LNCAP (cell line): ENCODE measurements around the gene SLC15A1.

Experiments
- CTCF ChIP-seq: fragments of 450-650 bp; IDR thresholded peaks from 2 replicates; pipeline ENCODE4 v1.5.1; 2017; ENCODE audit warnings: mild to moderate bottlenecking

SLC15A1 gene

DNA sequence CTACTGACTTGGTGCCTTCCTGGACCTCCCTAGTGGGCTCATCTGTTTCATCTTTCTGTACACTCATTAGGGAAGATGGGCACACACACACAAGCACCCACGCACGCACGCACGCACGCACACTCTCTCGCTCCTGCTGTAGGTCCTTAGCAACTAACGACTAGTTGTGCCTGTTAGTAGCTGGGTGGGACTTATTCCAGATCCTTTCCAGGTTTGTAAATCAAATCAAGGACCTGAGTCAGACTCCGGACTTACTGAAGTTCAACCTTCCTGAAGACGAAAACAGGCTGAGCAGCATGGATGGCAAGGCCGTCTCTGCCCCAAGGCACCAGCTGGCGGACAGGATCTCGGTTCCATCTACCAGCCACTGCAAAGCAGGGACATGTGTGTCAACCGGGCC, 76.2 kb downstream of the SLC15A1 start:
- TF ChIP-seq CTCF = no peak

DNA sequence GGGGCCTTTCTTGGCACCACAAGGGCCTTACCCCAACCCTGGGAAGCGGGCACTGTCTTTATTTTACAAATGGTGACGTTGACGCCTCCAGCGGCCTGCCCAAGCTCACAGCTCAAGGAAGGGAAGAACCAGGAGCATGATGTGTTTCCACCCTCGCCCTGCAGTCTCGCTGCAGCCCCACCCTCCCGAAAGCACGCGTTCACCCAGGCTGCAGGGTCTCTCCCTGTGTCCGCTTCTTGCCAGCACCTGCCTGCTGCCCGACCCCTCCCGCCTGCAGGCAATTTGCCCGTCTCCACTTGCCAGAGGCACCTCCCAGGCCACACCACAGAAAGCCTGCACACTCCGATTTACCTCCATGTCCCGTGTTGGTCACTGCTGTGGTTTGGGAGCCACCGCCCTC, 76.6 kb downstream of the SLC15A1 start:
- no peak for TF ChIP-seq CTCF

GRCh38 chr13:98675066-98675465, 77.4 kb downstream of the SLC15A1 start:
- no peak for TF ChIP-seq CTCF

GRCh38 chr13:98672947-98673613, 79.4 kb downstream of the SLC15A1 start:
- TF ChIP-seq CTCF = peak; percentile 77

- TF ChIP-seq CTCF = no peak
Observed at GRCh38 chr13:98668155-98668554, 84.3 kb downstream of the SLC15A1 start.

GRCh38 chr13:98665638-98665995, 86.9 kb downstream of the SLC15A1 start:
- no peak for TF ChIP-seq CTCF

DNA sequence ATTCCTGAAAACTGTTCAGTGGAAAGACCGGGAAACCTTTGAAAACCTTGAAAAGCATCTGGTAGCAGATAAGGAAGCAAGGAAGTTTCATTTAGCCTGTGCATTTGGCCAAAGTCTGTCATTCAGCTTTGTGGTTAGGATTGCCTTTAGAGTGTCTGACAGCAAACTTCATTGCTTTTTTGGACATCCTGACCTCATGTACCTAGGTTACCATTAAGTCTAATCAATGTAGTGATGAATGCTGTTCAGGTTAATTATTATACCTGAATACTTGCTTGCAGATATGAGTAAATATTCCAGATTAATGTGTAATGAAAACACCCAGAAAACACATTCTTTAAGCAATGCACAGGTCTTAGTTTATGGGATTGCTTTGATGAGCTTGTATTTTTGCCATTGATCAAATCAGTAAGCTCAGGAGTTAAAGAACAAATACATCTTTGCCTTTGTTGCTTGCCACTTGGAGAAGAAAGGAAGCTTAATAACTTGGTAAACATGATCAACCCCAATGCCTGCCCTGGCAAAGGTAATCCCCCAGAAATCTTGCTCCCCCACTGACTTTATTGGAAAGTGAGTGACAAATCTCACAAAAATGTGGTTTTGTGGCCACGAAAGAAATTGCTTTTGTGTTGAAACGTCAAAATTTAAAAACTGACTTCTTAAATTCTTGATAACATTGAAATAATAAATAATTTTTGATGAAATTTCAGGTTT, 87.4 kb downstream of the SLC15A1 start:
- no peak for TF ChIP-seq CTCF
